Measurements from ENCODE around the gene OSBPL3.
A peak's percentile ranks its signal among the peaks of the same experiment; 100 is the strongest.
"Not testable (repeated sequence)": the region's sequence is repeated elsewhere in the genome, so short reads cannot be mapped to it uniquely, and the experiment has no call there.

OSBPL3 gene

GRCh38 chr7:24825931-24826661, 153.9 kb downstream of the OSBPL3 start:
- DNase-seq: peak; percentile 29

GRCh38 chr7:24825381-24825794, 154.6 kb downstream of the OSBPL3 start:
- no peak for DNase-seq

- DNase-seq: no peak
Measured at GRCh38 chr7:24824896-24825295, 155.1 kb downstream of the OSBPL3 start.

- no peak for DNase-seq
Measured at GRCh38 chr7:24824400-24824799, 155.6 kb downstream of the OSBPL3 start.

GRCh38 chr7:24821754-24822054, 158.3 kb downstream of the OSBPL3 start:
- no peak for DNase-seq

GRCh38 chr7:24821045-24821753, 158.8 kb downstream of the OSBPL3 start:
- DNase-seq: peak; percentile 76

- no peak for DNase-seq
Measured at GRCh38 chr7:24820730-24821044, 159.3 kb downstream of the OSBPL3 start.

GRCh38 chr7:24819916-24820689, 159.9 kb downstream of the OSBPL3 start:
- peak; percentile 61 for DNase-seq

GRCh38 chr7:24817339-24817738, 162.6 kb downstream of the OSBPL3 start:
- no peak for DNase-seq

GRCh38 chr7:24816868-24817267, 163.1 kb downstream of the OSBPL3 start:
- DNase-seq: no peak

- peak; percentile 50 for DNase-seq
Measured at GRCh38 chr7:24812305-24812945, 167.6 kb downstream of the OSBPL3 start.

- no peak for DNase-seq
Measured at GRCh38 chr7:24808518-24808917, 171.5 kb downstream of the OSBPL3 start.

GRCh38 chr7:24802300-24802699, 177.7 kb downstream of the OSBPL3 start:
- DNase-seq: no peak

GRCh38 chr7:24801883-24802282, 178.1 kb downstream of the OSBPL3 start:
- no peak for DNase-seq

- DNase-seq: no peak
Measured at GRCh38 chr7:24800667-24801066, 179.3 kb downstream of the OSBPL3 start.

- no peak for DNase-seq
Measured at GRCh38 chr7:24800073-24800472, 179.9 kb downstream of the OSBPL3 start.

- DNase-seq: no peak
Measured at GRCh38 chr7:24799506-24799905, 180.5 kb downstream of the OSBPL3 start.

GRCh38 chr7:24798261-24798660, 181.7 kb downstream of the OSBPL3 start:
- no peak for DNase-seq

GRCh38 chr7:24797270-24797669, 182.7 kb downstream of the OSBPL3 start:
- DNase-seq: no peak

- DNase-seq: no peak
Measured at GRCh38 chr7:24795407-24795767, 184.6 kb downstream of the OSBPL3 start.

- DNase-seq: not testable (repeated sequence)
Measured at GRCh38 chr7:24794751-24795406, 185.1 kb downstream of the OSBPL3 start.

GRCh38 chr7:24793982-24794648, 185.9 kb downstream of the OSBPL3 start:
- no peak for DNase-seq
